Activated CD4-positive, alpha-beta memory T cell treated with anti-CD3 and anti-CD28 coated beads for 36 hours (primary cell): Measurements from ENCODE around the gene ITFG1. TPM values are rescaled to one million over a fixed set of nuclear protein-coding genes. Genes with fewer than 3 reads are reported as not detected.
"Not testable (repeated sequence)": the region's sequence is repeated elsewhere in the genome, so short reads cannot be mapped to it uniquely, and the experiment has no call there.

Experiments
- CTCF ChIA-PET: fragments of 350-600 bp; sonication (Branson Sonifier 250); formaldehyde crosslinking; loops from one replicate; lab custom pipeline; 2021; ENCODE audit warnings: antibody characterized with exemption, inconsistent platforms; lab: Charles Lee
- POLR2A ChIA-PET: fragments of 350-600 bp; sonication (Branson Sonifier 250); formaldehyde crosslinking; loops from one replicate; lab custom pipeline; 2021; ENCODE audit warnings: antibody characterized with exemption; lab: Charles Lee
- DNase-seq: peaks from one replicate; pipeline ENCODE4 v3.0.0-alpha.2; 2020
- H3K27ac Mint-ChIP-seq: one replicate; pipeline ENCODE4 v1.8.0; 2021; ENCODE audit warnings: mixed read lengths
- H3K27me3 Mint-ChIP-seq: one replicate; pipeline ENCODE4 v1.8.0; 2021; ENCODE audit warnings: mixed read lengths
- H3K36me3 Mint-ChIP-seq: one replicate; pipeline ENCODE4 v1.8.0; 2021; ENCODE audit warnings: mixed read lengths
- H3K4me1 Mint-ChIP-seq: one replicate; pipeline ENCODE4 v1.8.0; 2021; ENCODE audit warnings: low read depth, mixed read lengths
- H3K4me3 Mint-ChIP-seq: one replicate; pipeline ENCODE4 v1.8.0; 2021; ENCODE audit warnings: mild to moderate bottlenecking, mixed read lengths
- H3K9me3 Mint-ChIP-seq: one replicate; pipeline ENCODE4 v1.8.0; 2021; ENCODE audit warnings: mixed read lengths
- intact Hi-C: fragments of 100-400 bp; cut with micrococcal nuclease; formaldehyde crosslinking; loops from one replicate; pipeline ENCODE4 v1.15.1; 2023
- total RNA-seq, 2 experiments: library from RNA; stranded (reverse); gene quantifications; one replicate each; pipeline ENCODE4 v1.2.3, GENCODE V29; 2021

Gene ITFG1
- total RNA-seq, 2 experiments from 2014 or later = 20.6 to 22.0 TPM

DNA sequence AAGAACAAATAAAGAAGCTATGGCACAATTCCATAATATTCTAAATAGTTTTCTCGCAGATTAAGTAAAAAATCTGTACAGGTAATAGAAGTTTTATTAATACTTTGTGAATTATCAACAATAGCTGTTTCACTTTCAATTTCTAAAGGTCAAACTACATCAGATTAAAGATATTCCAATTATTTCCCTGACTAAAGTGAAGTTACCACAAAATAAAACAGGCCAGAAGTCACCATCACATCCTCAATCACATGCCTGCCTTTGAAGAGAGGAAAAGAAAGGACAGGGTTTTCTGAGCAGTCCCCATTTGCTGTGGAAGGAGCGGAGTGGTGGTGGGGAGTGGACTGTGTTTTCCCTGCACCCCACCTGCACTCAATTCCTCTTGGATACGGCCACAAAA, 11.1 kb downstream of the ITFG1 start:
- intact Hi-C loops = no loop called here
- no peak overlapping the region for H3K4me3 Mint-ChIP-seq
- H3K4me1 Mint-ChIP-seq = peaks cover 8% of the 10 kb centered on the region
- H3K27ac Mint-ChIP-seq = no peak overlapping the region
- ChIA-PET CTCF (no interaction called here), POLR2A (no interaction called here)
- H3K36me3 Mint-ChIP-seq = peaks cover 43% of the 10 kb centered on the region
- no peaks in the 10 kb centered on the region for H3K27me3 Mint-ChIP-seq
- no peaks in the 10 kb centered on the region for H3K9me3 Mint-ChIP-seq
- DNase-seq = no peak

DNA sequence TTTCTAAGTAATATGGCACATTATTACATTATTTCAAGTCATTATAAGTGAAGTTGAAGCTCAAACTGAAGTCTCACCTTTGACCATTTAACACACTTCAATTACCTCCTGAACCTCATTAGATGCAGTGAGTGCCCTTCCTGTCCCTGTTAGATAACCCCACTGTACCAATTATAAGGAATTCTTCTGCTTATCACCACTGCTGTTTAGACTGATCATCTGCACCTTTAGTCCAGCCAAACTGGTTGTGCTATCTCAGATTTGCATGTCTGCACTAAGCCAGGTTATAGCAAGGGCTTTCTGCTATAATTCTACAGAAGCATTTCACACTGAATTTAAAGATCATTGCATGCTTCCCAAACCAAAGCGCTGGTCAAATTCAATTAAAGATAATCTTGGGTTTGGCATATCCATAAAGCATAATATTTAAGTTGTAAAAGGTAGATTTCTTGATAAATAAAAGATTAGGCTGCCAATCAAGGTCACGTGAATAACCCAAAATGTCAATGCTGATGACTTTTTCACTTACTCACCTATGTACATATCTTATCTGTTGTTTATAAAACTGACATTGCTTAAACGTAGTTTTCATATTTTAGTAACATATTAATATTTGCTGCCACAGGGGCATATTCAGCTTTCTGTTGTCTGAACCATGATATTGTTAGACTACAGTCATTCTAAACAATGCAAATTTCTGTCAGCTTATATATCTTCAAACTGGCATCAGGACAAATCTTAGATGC, 11.9 kb downstream of the ITFG1 start:
- DNase-seq = no peak
- Mint-ChIP-seq H3K27ac (no peak overlapping the region), H3K27me3 (no peaks in the 10 kb centered on the region), H3K4me1 (peaks cover 8% of the 10 kb centered on the region), H3K4me3 (no peak overlapping the region), H3K9me3 (no peaks in the 10 kb centered on the region), H3K36me3 (peaks cover 42% of the 10 kb centered on the region)
- ChIA-PET CTCF (no interaction called here), POLR2A (no interaction called here)
- intact Hi-C loops = no loop called here

DNA sequence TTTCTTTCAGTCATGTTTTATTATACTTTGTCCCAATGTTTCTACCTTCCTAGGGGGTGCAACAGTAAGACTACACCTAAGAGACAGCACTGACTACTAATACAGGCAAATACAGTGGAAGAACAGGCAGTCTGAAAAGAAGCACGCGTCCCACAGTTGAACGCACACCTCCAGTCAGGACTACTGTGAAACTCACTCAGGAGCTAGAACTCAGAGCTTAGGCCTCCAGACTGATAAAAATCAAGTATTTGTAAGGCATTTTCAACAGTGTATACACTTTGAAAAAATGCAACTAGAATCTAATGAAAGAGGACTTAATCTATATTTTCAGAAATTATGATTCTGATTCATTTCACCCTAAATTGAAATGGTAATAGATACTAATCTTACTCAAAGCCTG, 14.4 kb downstream of the ITFG1 start:
- intact Hi-C loops = no loop called here
- peaks cover 6% of the 10 kb centered on the region for H3K9me3 Mint-ChIP-seq
- H3K4me1 Mint-ChIP-seq = peaks cover 8% of the 10 kb centered on the region
- DNase-seq = no peak
- POLR2A ChIA-PET = interaction anchor here (1.2 kb wide), 1 partner anchor 13 kb away, joined by 5 read pairs; no protein-coding TSS in a partner anchor
- CTCF ChIA-PET = no interaction called here
- no peak overlapping the region for H3K27ac Mint-ChIP-seq
- peaks cover 44% of the 10 kb centered on the region for H3K36me3 Mint-ChIP-seq
- no peak overlapping the region for H3K4me3 Mint-ChIP-seq
- H3K27me3 Mint-ChIP-seq = no peaks in the 10 kb centered on the region

DNA sequence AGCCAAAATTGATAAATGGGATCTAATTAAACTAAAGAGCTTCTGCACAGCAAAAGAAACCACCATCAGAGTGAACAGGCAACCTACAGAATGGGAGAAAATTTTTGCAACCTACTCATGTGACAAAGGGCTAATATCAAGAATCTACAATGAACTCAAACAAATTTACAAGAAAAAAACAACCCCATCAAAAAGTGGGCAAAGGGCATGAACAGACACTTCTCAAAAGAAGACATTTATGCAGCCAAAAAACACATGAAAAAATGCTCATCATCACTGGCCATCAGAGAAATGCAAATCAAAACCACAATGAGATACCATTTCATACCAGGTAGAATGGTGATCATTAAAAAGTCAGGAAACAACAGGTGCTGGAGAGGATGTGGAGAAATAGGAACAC, 18.0 kb downstream of the ITFG1 start:
- peaks cover 12% of the 10 kb centered on the region for H3K4me1 Mint-ChIP-seq
- H3K27me3 Mint-ChIP-seq, intact Hi-C loops, H3K4me3 Mint-ChIP-seq, H3K9me3 Mint-ChIP-seq, CTCF ChIA-PET, H3K27ac Mint-ChIP-seq, POLR2A ChIA-PET, DNase-seq: not testable (repeated sequence)
- peaks cover 50% of the 10 kb centered on the region for H3K36me3 Mint-ChIP-seq

DNA sequence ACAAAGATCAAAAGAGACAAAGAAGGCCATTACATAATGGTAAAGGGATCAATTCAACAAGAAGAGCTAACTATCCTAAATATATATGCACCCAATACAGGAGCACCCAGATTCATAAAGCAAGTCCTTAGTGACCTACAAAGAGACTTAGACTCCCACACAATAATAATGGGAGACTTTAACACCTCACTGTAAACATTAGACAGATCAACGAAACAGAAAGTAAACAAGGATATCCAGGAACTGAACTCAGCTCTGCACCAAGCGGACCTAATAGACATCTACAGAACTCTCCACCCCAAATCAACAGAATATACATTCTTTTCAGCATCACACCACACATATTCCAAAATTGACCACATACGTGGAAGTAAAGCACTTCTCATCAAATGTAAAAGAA, 20.8 kb downstream of the ITFG1 start:
- DNase-seq, POLR2A ChIA-PET, H3K9me3 Mint-ChIP-seq, H3K4me3 Mint-ChIP-seq, CTCF ChIA-PET, H3K27me3 Mint-ChIP-seq, intact Hi-C loops, H3K27ac Mint-ChIP-seq: not testable (repeated sequence)
- H3K4me1 Mint-ChIP-seq = peaks cover 12% of the 10 kb centered on the region
- H3K36me3 Mint-ChIP-seq = peaks cover 47% of the 10 kb centered on the region

DNA sequence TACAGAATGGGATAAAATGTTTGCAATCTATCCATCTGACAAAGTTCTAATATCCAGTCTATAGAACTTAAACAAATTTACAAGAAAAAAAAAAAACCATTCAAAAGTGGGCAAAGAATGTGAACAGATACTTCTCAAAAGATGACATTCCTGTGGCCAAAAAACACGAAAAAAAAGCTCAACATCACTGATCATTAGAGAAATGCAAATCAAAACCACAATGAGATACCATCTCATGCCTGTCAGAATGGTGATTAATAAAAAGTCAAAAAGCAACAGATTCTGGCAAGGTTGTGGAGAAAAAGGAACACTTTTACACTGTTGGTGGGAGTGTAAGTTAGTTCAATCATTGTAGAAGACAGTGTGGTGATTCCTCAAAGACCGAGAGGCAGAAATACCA, 26.6 kb downstream of the ITFG1 start:
- H3K4me3 Mint-ChIP-seq, intact Hi-C loops, H3K27ac Mint-ChIP-seq, H3K27me3 Mint-ChIP-seq, H3K9me3 Mint-ChIP-seq, DNase-seq: not testable (repeated sequence)
- CTCF ChIA-PET = interaction anchor here (1.3 kb wide), 1 partner anchor 33 kb away, joined by 3 read pairs; no protein-coding TSS in a partner anchor
- POLR2A ChIA-PET = interaction anchor here (0.6 to 1.6 kb wide), 2 partner anchors 27 to 790 kb away, joined by 4 to 5 read pairs; partner anchors contain the start of genes ITFG1 and PHKB
- peaks cover 22% of the 10 kb centered on the region for H3K36me3 Mint-ChIP-seq
- peaks cover 19% of the 10 kb centered on the region for H3K4me1 Mint-ChIP-seq

DNA sequence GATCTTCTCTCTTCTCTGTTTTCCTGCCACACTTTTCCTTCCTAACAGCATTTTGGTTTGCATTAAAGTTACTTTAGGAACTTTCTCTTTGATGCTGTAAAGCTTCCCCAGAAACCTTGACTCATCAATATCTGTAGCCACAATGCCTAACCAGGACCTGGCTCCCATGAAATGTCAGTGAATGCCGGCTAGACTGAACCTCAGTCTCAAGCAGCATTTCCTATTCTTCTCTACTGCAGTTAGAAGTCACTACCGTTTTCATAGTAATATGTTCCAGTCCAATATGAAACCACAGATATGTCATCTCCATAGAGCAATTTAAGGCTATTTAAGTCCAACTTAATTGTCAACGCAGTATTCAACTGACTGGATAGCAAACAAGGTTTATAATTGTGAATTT, 28.9 kb downstream of the ITFG1 start:
- no peaks in the 10 kb centered on the region for H3K9me3 Mint-ChIP-seq
- no peak overlapping the region for H3K4me3 Mint-ChIP-seq
- ChIA-PET CTCF (no interaction called here), POLR2A (no interaction called here)
- H3K4me1 Mint-ChIP-seq = peaks cover 19% of the 10 kb centered on the region
- H3K27ac Mint-ChIP-seq = no peak overlapping the region
- intact Hi-C loops = no loop called here
- DNase-seq = no peak
- H3K27me3 Mint-ChIP-seq = no peaks in the 10 kb centered on the region
- peaks cover 24% of the 10 kb centered on the region for H3K36me3 Mint-ChIP-seq

DNA sequence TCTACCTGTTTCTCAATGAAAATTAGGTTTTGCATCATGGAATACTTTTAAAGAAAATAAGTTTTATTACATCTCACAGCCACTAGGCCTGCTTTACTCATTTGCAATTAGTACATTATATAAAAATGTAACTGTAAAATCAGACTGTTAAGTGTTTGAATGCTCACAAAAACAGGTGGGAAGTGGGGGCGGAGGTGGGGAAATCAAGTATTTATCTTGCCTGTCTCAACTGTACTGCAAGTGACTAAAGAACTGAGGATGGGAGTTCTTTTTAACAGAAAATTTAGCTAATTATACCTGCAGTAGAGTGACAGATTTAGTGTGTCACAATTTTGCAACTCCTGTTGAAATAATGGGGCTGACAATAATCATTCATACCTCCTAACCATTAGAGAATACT, 34.1 kb downstream of the ITFG1 start:
- Mint-ChIP-seq H3K4me3 (no peak overlapping the region), H3K4me1 (peaks cover 2% of the 10 kb centered on the region), H3K27ac (no peak overlapping the region), H3K27me3 (no peaks in the 10 kb centered on the region), H3K36me3 (peaks cover 37% of the 10 kb centered on the region), H3K9me3 (no peaks in the 10 kb centered on the region)
- no peak for DNase-seq
- CTCF ChIA-PET = no interaction called here
- intact Hi-C loops = no loop called here
- POLR2A ChIA-PET = no interaction called here

DNA sequence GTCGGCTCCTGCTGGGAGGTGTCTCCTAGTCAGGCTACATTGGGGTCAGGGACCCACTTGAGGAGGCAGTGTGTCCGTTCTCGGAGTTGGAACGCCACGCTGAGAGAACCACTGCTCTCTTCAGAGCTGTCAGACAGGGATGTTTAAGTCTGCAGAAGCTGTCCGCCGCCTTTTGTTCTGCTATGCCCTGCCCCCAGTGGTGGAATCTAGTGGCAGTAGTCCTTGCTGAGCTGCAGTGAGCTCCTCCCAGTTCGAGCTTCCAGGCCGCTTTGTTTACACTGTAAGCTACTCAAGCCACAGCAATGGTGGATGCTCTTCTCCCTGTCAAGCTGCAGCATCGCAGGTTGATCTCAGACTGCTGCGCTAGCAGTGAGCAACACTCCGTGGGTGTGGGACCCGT, 36.0 kb downstream of the ITFG1 start:
- POLR2A ChIA-PET = no interaction called here
- H3K9me3 Mint-ChIP-seq = no peaks in the 10 kb centered on the region

DNA sequence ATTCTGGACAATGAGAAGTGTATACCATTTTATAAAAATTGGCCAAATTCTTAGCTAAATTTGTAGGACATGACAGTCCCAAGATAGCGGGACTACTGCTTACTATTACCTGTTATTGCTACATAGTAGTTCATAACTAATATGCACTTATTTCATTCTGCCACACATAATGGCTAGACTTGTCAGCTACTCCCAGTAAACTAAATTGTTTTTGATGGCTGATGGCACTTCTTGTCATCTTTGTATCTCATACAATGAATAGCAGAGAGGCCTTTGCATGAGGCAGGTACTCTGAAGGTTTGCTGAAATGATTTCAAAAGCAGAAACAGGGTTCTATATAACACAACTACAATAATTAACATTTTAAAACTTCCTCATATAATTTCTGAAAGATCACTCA, 44.0 kb downstream of the ITFG1 start:
- DNase-seq = no peak
- H3K4me3 Mint-ChIP-seq = no peak overlapping the region

More for the DNA sequence above, 36.0 kb downstream of the ITFG1 start:
- CTCF ChIA-PET = no interaction called here
- H3K4me3 Mint-ChIP-seq = no peak overlapping the region
- H3K27me3 Mint-ChIP-seq = no peaks in the 10 kb centered on the region
- intact Hi-C loops = no loop called here
- H3K4me1 Mint-ChIP-seq = no peaks in the 10 kb centered on the region
- no peak overlapping the region for H3K27ac Mint-ChIP-seq
- DNase-seq = no peak
- H3K36me3 Mint-ChIP-seq = peaks cover 43% of the 10 kb centered on the region

DNA sequence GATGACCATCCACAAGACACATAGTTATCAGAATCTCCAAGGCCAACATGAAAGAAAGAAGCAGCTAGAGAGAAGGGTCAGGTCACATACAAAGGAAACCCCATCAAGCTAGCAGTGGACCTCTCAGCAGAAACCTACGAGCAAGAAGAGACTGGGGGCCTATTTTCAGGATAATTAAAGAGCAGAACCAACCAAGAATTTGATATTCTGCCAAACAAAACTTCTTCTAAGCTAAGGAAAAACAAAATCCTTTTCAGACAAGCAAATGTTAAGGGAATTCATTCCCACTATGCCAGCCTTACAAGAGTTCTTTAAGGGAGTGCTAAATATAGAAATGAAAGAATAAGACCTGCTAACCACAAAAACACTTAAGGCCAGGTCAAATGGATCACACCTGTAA, 47.8 kb downstream of the ITFG1 start:
- Mint-ChIP-seq H3K4me1 (peaks cover 18% of the 10 kb centered on the region), H3K9me3 (no peaks in the 10 kb centered on the region), H3K4me3 (no peak overlapping the region), H3K27ac (no peak overlapping the region), H3K27me3 (no peaks in the 10 kb centered on the region), H3K36me3 (peaks cover 21% of the 10 kb centered on the region)
- no peak for DNase-seq
- intact Hi-C loops = no loop called here
- CTCF ChIA-PET = no interaction called here
- POLR2A ChIA-PET = no interaction called here

More for the DNA sequence above, 44.0 kb downstream of the ITFG1 start:
- Mint-ChIP-seq H3K27ac (no peak overlapping the region), H3K4me1 (peaks cover 8% of the 10 kb centered on the region), H3K9me3 (no peaks in the 10 kb centered on the region), H3K27me3 (no peaks in the 10 kb centered on the region), H3K36me3 (peaks cover 25% of the 10 kb centered on the region)
- intact Hi-C loops = no loop called here
- ChIA-PET POLR2A (no interaction called here), CTCF (interaction anchor here (0.6 kb wide), 1 partner anchor 376 kb away, joined by 3 read pairs; no protein-coding TSS in a partner anchor)

DNA sequence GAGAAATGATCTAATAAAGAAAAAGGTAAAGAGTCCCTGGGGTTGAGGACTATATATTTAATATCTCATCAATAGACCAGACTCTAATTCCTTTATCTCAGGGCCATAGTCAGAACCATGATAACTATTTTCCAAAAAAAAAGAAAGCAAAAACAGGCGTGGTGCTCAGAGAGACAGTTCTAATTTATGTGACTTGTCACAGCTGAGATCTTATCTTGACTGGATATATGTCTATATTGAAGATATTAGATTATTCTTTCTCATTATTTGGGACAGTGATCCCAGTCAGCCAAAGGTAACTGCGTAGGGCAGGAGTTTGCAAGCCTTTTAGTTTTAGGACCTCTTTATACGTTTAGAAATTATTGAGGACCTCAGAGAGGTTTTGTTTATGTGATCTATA, 52.4 kb downstream of the ITFG1 start:
- H3K9me3 Mint-ChIP-seq = no peaks in the 10 kb centered on the region
- no peak overlapping the region for H3K4me3 Mint-ChIP-seq
- no peaks in the 10 kb centered on the region for H3K27me3 Mint-ChIP-seq
- peaks cover 16% of the 10 kb centered on the region for H3K36me3 Mint-ChIP-seq
- peaks cover 18% of the 10 kb centered on the region for H3K4me1 Mint-ChIP-seq
- no peak overlapping the region for H3K27ac Mint-ChIP-seq
- intact Hi-C loops = no loop called here
- POLR2A ChIA-PET = no interaction called here
- no peak for DNase-seq
- CTCF ChIA-PET = no interaction called here
